HepG2 (cell line): ENCODE data around the gene IFT52. TPM values are rescaled to one million over a fixed set of nuclear protein-coding genes. Genes with fewer than 3 reads are reported as not detected.

Experiments
- GATAD1 ChIP-seq: IDR thresholded peaks from 2 replicates; pipeline ENCODE4 v1.6.1; 2016; ENCODE audit warnings: missing genetic modification reagents, missing compliant biosample characterization
- KLF13 ChIP-seq: sonication (generic); formaldehyde crosslinking; IDR thresholded peaks from 2 replicates; pipeline ENCODE4 v1.4.0; 2020; ENCODE audit warnings: mild to moderate bottlenecking, missing genetic modification reagents
- PAWR ChIP-seq: sonication (generic); formaldehyde crosslinking; IDR thresholded peaks from 2 replicates; pipeline ENCODE4 v1.4.0; 2020; ENCODE audit warnings: missing genetic modification reagents, mild to moderate bottlenecking, borderline replicate concordance
- PHF5A ChIP-seq: IDR thresholded peaks from one replicate; pipeline ENCODE4 v1.6.1; 2018; ENCODE audit warnings: low read depth, missing genetic modification reagents; ENCODE audit not compliant: unreplicated experiment
- PRMT3 ChIP-seq: sonication (generic); formaldehyde crosslinking; IDR thresholded peaks from 2 replicates; pipeline ENCODE4 v1.8.1; 2022; ENCODE audit warnings: low read depth, mild to moderate bottlenecking, moderate library complexity, missing genetic modification reagents, borderline replicate concordance
- XRCC5 ChIP-seq: fragments of 200-400 bp; formaldehyde crosslinking; optimal IDR thresholded peaks from 2 replicates; pipeline ENCODE3; 2017; ENCODE audit warnings: mild to moderate bottlenecking, low read length
- ZBTB7A ChIP-seq: sonication (generic); formaldehyde crosslinking; IDR thresholded peaks from 2 replicates; pipeline ENCODE4 v1.8.0; 2022; ENCODE audit warnings: mild to moderate bottlenecking, missing genetic modification reagents
- ZIK1 ChIP-seq: sonication (generic); formaldehyde crosslinking; IDR thresholded peaks from 2 replicates; pipeline ENCODE4 v1.5.0; 2020; ENCODE audit warnings: mild to moderate bottlenecking, low read depth, missing genetic modification reagents, borderline replicate concordance
- ZNF44 ChIP-seq: sonication (generic); formaldehyde crosslinking; IDR thresholded peaks from 2 replicates; pipeline ENCODE4 v1.5.1; 2020; ENCODE audit warnings: mild to moderate bottlenecking, missing genetic modification reagents
- ZNF484 ChIP-seq: sonication (generic); formaldehyde crosslinking; IDR thresholded peaks from 2 replicates; pipeline ENCODE4 v1.5.1; 2020; ENCODE audit warnings: mild to moderate bottlenecking, low read depth, missing genetic modification reagents, borderline replicate concordance
- ZNF562 ChIP-seq: sonication (generic); formaldehyde crosslinking; IDR thresholded peaks from 2 replicates; pipeline ENCODE4 v1.8.0; 2022; ENCODE audit warnings: missing genetic modification reagents, borderline replicate concordance
- ZSCAN12 ChIP-seq: sonication (generic); formaldehyde crosslinking; IDR thresholded peaks from 2 replicates; pipeline ENCODE4 v1.9.0; 2021; ENCODE audit warnings: mild to moderate bottlenecking, missing genetic modification reagents
- polyA plus RNA-seq, 8 experiments: library from polyadenylated mRNA; depleted of rRNA in 3 of 8; stranded (reverse) in 7 of 8; unstranded in 1 of 8; fragments of >200 nt; fragmentation: Illumina TruSeq in 4 of 8; extraction: Trizol in 4 of 8; gene quantifications; 2 replicates each; pipeline versions ENCODE4 v1.2.1 to v1.2.3, GENCODE V29; 2011 to 2016; ENCODE audit warnings: low read depth in 4 of 8, missing spikeins in 1 of 8, mixed read lengths in 1 of 8; ENCODE audit not compliant: insufficient read depth in 1 of 8
- total RNA-seq, 5 experiments: library from RNA; depleted of rRNA; stranded (reverse); fragments of >200 nt; fragmentation: Illumina TruSeq; extraction: Trizol; gene quantifications; 2 replicates each; pipeline ENCODE4 v1.2.3, GENCODE V29; 2016; ENCODE audit warnings: low read depth in 1 of 5
- TF ChIP-seq, protein P1 (sequence below): sonication (generic); formaldehyde crosslinking; IDR thresholded peaks from 2 replicates; pipeline ENCODE4 v1.4.0; 2020; ENCODE audit warnings: missing genetic modification reagents, borderline replicate concordance
- TF ChIP-seq, protein P2 (sequence below): sonication (generic); formaldehyde crosslinking; IDR thresholded peaks from 2 replicates; pipeline ENCODE4 v1.4.0; 2020; ENCODE audit warnings: missing genetic modification reagents, borderline replicate concordance
- TF ChIP-seq, protein P3 (sequence below): fragments of 450-650 bp; IDR thresholded peaks from 2 replicates; pipeline ENCODE4 v1.6.1; 2016
- TF ChIP-seq, protein P4 (sequence below): sonication (generic); formaldehyde crosslinking; IDR thresholded peaks from 2 replicates; pipeline ENCODE4 v1.4.0; 2020; ENCODE audit warnings: missing genetic modification reagents

The IFT52 gene
- total and polyA plus RNA-seq, 2 of the 13 experiments (the other 11 are each of a cell fraction or from before 2014, with no cell fraction given) = 48.0 to 64.0 TPM

- peak; percentile 79; the same call in 1 of the 2 replicates for TF ChIP-seq ZNF44 (CRISPR knock-in tag)
- TF ChIP-seq, protein P1, sequence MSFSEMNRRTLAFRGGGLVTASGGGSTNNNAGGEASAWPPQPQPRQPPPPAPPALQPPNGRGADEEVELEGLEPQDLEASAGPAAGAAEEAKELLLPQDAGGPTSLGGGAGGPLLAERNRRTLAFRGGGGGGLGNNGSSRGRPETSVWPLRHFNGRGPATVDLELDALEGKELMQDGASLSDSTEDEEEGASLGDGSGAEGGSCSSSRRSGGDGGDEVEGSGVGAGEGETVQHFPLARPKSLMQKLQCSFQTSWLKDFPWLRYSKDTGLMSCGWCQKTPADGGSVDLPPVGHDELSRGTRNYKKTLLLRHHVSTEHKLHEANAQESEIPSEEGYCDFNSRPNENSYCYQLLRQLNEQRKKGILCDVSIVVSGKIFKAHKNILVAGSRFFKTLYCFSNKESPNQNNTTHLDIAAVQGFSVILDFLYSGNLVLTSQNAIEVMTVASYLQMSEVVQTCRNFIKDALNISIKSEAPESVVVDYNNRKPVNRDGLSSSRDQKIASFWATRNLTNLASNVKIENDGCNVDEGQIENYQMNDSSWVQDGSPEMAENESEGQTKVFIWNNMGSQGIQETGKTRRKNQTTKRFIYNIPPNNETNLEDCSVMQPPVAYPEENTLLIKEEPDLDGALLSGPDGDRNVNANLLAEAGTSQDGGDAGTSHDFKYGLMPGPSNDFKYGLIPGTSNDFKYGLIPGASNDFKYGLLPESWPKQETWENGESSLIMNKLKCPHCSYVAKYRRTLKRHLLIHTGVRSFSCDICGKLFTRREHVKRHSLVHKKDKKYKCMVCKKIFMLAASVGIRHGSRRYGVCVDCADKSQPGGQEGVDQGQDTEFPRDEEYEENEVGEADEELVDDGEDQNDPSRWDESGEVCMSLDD (CRISPR knock-in tag) = no peak; the same call in 1 of the 2 replicates
- TF ChIP-seq ZNF562 = no peak
- TF ChIP-seq ZBTB7A (CRISPR knock-in tag) = peak; percentile 55; the same call in 1 of the 2 replicates
- TF ChIP-seq PHF5A (CRISPR knock-in tag) = peak; percentile 29
- peak; percentile 87; the same call in 1 of the 2 replicates for TF ChIP-seq ZSCAN12 (CRISPR knock-in tag)
- TF ChIP-seq, protein P2, sequence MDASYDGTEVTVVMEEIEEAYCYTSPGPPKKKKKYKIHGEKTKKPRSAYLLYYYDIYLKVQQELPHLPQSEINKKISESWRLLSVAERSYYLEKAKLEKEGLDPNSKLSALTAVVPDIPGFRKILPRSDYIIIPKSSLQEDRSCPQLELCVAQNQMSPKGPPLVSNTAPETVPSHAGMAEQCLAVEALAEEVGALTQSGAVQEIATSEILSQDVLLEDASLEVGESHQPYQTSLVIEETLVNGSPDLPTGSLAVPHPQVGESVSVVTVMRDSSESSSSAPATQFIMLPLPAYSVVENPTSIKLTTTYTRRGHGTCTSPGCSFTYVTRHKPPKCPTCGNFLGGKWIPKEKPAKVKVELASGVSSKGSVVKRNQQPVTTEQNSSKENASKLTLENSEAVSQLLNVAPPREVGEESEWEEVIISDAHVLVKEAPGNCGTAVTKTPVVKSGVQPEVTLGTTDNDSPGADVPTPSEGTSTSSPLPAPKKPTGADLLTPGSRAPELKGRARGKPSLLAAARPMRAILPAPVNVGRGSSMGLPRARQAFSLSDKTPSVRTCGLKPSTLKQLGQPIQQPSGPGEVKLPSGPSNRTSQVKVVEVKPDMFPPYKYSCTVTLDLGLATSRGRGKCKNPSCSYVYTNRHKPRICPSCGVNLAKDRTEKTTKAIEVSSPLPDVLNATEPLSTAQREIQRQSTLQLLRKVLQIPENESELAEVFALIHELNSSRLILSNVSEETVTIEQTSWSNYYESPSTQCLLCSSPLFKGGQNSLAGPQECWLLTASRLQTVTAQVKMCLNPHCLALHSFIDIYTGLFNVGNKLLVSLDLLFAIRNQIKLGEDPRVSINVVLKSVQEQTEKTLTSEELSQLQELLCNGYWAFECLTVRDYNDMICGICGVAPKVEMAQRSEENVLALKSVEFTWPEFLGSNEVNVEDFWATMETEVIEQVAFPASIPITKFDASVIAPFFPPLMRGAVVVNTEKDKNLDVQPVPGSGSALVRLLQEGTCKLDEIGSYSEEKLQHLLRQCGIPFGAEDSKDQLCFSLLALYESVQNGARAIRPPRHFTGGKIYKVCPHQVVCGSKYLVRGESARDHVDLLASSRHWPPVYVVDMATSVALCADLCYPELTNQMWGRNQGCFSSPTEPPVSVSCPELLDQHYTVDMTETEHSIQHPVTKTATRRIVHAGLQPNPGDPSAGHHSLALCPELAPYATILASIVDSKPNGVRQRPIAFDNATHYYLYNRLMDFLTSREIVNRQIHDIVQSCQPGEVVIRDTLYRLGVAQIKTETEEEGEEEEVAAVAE (CRISPR knock-in tag) = 0 out of 2 replicates have a peak, but pooled peaks have one; percentile 9
- 0 out of 2 replicates have a peak, but pooled peaks have one; percentile 21 for TF ChIP-seq PAWR (CRISPR knock-in tag)
- TF ChIP-seq GATAD1 (CRISPR knock-in tag) = peak; percentile 38; the same call in 1 of the 2 replicates
- TF ChIP-seq ZIK1 (CRISPR knock-in tag) = no peak
- TF ChIP-seq, protein P3, sequence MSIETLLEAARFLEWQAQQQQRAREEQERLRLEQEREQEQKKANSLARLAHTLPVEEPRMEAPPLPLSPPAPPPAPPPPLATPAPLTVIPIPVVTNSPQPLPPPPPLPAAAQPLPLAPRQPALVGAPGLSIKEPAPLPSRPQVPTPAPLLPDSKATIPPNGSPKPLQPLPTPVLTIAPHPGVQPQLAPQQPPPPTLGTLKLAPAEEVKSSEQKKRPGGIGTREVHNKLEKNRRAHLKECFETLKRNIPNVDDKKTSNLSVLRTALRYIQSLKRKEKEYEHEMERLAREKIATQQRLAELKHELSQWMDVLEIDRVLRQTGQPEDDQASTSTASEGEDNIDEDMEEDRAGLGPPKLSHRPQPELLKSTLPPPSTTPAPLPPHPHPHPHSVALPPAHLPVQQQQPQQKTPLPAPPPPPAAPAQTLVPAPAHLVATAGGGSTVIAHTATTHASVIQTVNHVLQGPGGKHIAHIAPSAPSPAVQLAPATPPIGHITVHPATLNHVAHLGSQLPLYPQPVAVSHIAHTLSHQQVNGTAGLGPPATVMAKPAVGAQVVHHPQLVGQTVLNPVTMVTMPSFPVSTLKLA = no peak
- peak; percentile 78; the same call in 1 of the 2 replicates for TF ChIP-seq KLF13 (CRISPR knock-in tag)
- TF ChIP-seq PRMT3 (CRISPR knock-in tag) = no peak
- TF ChIP-seq, protein P4, sequence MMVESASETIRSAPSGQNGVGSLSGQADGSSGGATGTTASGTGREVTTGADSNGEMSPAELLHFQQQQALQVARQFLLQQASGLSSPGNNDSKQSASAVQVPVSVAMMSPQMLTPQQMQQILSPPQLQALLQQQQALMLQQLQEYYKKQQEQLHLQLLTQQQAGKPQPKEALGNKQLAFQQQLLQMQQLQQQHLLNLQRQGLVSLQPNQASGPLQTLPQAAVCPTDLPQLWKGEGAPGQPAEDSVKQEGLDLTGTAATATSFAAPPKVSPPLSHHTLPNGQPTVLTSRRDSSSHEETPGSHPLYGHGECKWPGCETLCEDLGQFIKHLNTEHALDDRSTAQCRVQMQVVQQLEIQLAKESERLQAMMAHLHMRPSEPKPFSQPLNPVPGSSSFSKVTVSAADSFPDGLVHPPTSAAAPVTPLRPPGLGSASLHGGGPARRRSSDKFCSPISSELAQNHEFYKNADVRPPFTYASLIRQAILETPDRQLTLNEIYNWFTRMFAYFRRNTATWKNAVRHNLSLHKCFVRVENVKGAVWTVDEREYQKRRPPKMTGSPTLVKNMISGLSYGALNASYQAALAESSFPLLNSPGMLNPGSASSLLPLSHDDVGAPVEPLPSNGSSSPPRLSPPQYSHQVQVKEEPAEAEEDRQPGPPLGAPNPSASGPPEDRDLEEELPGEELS = peak; percentile 71; the same call in 1 of the 2 replicates
- no peak; the same call in 1 of the 2 replicates for TF ChIP-seq ZNF484
- TF ChIP-seq XRCC5 = peak; percentile 67
These were observed 32.2 kb upstream of the IFT52 start, which contains the start of gene SGK2 (continued) for GRCh38 chr20:43558412-43559146.
